Kidney capillary endothelial cell (primary cell): ENCODE data around the gene XDH.
A peak's percentile ranks its signal among the peaks of the same experiment; 100 is the strongest.

Experiments
- DNase-seq: peaks from one replicate; pipeline ENCODE4 v3.0.0-alpha.2; 2018; ENCODE audit warnings: low spot score

Gene XDH

DNA sequence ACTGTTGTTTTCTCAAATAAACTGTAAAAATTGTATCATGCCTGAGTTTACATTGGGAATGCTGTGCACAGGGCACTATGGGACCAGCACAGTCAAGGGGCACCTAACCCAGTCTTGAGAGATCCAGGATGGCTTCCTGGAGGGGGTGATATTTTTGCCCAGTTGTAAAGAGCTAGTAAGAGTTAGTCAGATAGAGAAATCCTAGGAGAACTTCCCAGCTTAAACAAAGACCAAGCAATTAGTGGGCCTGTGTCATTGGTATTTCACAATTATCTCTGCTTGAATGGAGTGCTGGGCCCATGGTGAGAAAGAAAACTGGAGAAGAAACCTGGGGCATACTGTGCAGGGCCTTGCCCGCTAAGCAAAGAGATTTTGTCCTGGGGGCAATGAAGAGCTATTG lies 12.2 kb downstream of the XDH start:
- no peak for DNase-seq

DNA sequence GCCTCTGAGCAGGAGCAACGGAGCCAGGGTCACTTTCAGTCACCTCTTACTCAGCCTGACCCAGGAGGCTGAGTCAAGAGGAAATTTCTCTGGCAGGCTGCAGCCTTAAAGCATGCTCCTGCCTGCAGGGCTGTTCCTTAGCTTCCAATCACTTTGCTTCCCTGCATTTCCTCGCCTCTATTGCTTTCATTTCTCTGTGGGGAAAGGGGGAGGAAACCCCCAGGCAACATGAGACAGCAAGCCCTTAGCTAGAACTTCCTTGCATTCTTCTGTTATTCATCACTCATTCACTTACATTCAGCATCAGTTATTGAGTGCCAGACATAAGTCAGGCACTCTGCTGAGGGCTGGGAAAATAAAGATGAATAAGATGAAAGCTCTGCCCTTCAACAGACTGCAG lies 13.0 kb downstream of the XDH start:
- peak; percentile 60 for DNase-seq

DNA sequence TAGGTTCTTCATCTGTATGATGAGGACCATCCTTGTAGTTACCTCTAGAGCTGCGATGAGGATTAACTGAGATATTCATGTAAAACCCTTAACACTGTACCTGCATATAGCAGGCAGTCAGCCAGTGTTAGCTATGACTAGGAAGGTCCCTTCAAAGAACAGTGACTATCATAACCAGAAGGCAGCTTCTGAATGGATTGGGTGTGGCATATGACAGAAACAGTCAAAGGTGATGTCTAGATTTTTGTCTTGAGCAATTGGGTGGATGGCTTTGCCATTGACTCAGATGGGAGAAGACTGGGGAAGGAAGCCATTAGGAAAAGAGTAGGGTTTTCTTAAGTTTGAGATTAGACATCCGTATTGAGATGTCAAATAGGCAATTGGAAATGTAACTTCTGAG lies 15.7 kb downstream of the XDH start:
- no peak for DNase-seq

DNA sequence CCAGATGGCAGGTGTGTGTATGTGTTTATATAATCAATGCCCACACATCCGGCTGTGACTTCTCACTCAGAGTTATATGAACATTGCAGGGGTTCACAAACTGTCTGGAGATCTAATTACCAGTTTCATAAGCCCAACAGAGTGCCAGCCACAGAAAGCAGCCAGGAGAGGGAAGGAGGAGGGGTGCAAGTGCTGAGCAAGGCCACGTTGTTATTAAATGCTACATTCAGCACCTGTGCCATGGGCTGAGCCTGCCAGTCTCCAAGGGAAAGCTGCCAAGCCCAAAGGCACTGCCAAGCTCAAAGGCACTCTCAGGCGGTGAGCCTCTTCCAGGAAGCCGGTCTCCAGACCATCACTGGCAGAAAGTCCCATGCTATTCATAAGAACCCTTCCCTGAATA lies 17.4 kb downstream of the XDH start:
- no peak for DNase-seq

DNA sequence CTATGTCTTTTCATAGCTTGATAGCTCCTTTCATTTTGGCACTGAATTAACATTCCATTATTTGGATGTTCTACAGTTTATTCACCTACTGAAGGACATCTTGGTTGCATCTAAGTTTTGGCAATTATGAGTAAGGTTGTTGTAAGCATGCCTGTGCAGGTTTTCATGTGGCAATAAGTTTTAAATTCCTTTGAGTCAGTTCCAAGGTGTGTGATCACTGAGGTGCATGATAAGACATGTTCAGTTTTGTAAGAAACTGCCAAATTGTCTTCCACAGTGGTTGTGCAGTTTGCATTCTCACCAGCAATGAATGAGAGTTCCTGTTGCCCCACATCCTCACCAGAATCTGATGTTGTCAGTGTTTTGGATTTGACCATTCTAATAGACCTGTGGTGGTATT lies 24.2 kb downstream of the XDH start:
- DNase-seq = no peak

DNA sequence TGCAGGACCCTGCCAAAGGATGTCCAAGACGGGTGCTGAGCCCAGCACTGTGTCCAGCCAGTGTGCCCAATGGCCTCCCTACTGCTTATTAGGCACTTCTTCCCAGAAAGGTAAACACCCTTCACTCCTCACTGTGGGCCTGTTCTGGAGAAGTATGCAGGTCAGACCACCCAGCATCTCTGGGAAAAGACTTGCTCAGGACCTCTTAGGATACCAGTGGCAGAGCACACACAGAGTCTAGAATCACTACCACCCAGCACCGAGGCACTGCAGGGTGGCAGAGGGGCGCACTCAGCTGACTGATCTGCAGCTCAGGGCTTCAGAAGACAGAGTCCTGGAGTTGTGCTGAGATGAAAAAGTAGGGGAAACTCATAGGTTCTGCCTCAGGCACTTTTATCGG lies 25.8 kb downstream of the XDH start:
- DNase-seq = no peak

DNA sequence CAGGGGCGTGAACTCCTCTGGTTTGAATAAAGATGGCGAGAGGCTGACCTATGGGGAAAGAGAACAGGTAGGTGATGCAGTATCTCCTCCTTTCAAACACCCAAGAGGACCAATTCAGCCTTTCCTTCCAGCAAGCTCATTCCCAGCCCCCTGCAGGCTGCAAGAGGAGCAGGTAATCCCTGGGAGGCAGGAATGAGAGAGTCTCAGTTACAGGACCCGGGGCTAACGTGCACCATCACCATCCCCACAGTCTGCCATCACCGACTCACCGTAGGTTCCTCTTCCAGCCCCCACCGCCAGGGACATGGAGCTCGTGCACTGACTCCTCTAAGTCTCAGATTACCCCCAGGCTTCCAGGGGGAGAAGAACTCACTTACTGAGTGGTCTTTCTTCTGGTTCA lies 26.7 kb downstream of the XDH start:
- no peak for DNase-seq

DNA sequence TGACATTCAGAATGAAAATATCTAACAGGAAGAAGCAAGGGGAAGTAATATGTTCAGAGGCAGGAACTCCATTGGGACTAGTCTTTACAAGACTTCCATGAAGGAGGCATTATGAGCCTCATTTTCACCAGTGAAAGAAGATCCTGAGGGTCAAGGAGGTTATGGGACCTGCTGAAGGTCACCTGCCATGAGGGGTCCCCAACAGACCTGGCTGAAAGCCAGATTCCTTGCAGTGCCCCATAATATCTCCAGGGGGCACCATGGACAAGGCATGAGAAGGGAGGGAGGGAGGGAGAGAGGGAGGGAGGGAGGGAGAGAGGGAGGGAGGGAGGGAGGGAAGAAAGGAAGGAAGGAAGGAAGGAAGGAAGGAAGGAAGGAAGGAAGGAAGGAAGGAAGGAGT lies 27.9 kb downstream of the XDH start:
- no peak for DNase-seq

DNA sequence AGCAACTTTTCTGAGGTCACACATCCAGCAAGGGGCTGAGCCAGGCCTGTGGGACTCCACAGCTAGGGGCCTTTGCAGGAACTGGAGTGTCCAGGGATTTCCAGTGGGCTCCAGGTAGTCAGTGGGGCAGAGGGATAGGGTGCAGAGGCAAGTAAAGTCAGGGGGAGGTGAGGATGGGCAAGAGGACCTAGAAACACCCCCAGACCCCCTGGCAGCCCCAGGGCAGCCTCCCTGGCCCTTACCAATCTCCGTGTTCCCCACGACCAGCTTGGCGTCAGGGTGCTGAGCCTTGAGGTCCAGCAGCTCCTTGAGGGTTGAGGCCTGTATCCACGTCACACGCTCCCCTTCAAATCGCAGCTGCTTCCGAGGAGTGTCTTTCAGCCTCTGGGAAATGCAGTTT lies 28.4 kb downstream of the XDH start:
- DNase-seq = no peak

DNA sequence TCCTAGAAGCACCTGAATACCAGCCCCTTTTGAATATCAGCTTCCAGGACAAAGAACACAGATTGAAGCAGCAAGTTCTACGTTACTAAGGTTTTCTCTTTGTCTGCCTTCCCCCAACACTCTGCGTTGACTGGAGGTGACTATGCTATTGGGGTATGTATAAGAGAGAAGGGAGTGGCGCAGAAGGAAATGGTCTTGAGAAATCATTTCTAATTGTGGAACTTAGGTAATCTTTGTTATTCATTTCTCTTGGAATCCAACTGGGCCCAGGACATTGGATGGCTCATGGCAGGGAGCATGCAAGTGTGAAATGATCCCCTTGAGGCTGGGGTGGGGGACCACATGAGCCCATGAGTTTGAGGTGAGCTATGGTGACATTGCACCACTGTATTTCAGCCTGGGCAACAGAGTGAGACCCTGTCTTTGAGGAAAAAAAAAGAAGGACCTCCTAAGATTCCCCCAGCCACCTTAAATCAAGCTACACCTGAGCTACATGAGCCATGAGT lies 29.7 kb downstream of the XDH start:
- no peak for DNase-seq

DNA sequence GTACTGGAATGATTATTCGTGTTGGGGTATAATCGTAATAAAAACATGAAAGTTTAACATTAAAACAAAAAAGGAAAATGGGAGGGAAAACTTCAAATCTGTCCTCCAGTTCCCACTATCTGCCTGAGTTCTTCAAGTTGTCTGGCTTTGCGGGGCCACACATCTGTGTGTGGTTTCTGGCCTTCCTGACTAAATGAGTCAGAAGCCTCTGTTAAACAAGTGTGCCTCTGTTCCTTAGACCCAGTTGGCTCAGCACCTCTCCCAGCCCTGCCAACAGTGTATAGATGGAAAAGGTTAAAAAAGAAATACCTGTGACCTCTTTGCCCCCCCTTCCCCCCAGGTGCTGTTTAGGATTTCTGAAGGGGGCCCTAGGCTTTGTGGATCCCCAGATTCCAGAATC lies 30.2 kb downstream of the XDH start:
- DNase-seq = no peak

DNA sequence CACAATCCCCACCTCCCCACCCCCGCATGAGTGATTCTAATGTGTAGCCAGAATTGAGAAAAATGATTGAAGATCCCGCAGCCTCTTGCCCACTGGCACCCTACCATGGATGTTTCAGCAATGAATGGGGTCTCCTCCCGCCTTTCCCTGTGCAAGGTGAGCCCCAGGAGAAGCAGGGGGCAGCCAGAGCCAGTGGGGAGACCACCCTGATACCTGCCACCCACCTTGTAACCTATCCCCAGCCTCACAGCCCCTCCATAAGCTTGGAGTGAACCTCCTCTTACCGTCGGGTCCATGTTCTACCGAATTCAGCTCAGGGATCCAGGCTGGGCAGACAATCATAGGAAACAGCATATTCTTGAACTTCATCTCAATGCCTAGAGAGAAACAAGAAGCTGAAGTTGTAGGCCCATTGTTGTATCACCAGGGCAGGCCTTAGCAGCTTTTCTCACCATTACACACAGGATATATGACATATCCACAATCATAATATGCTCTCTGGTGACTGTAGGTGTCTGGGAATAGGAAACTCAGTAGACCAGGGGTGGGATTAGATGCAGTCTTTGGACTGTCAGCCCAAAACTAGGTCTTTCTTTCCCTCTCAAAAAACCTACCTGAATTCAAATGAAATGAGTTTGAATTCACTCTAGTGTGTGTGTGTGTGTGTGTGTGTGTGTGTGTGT lies 30.9 kb downstream of the XDH start:
- DNase-seq = peak; percentile 19

DNA sequence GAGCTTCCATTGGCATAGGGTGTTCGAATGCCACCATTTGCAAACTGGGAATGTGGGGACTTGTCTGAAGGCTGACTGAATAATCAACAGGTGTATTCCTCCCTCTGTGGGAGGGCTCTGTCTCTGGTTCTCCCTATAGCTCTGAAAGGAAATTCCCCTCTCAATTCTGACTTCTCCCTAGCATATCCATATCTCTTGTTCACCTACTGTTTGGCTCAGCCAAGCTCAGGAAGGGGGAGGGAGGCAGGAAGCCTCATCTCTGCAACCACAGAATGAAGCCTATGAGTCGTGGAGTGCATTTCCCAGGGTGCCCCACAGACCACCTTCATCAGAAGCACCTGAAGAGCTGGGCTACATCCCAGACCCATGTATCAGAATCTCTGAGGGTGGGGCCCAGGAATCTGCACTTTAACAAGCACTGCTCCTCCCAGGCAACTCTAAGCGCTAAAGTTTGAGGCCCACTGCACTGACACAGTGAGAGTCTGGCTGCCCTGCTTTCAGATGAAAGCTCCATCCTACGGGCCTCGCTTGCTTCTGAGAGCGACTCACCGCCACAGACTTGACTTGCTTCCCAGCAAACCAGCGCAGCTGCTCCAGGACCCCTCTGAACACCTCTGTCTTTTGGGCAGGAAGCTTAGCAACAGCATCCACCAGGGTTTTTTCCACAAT lies 32.0 kb downstream of the XDH start:
- no peak for DNase-seq

DNA sequence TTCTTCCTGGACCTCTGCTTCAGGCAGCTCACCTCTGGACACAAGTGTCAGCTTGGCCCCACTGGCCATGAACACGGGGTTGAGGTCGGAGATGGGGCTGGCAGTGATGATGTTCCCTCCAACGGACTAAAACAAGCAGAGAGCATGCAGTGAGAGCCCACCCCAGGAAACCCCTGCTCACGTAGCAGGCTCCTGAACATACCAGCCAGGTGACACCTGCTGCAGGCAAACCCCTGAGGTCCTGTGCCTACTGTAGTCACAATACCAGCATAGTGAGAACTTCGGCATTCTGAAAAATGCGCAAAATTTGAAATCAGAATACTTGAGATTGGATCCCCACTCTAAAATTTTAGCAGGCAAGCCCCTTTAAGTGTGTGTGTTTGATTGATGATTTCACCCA lies 32.9 kb downstream of the XDH start:
- DNase-seq = no peak

DNA sequence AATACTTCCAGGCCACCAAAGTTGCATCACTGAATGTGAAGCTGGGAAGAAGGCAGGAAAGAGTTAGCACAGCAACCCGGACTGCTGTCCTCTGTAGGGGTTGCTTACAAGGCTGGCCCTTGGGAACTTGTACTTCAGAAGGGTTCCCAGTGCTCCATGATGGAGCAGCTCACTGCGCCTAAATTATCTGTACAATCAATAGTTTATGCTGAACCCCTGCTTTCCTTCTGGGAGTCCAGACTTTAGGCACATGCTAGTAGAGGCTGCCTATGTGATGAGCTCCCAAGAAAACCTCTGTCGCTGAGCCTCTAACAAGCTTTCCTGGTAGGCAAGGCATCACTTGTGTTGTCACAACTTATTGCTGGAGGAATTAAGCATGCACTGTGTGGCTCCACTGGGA lies 34.3 kb downstream of the XDH start:
- DNase-seq = no peak

DNA sequence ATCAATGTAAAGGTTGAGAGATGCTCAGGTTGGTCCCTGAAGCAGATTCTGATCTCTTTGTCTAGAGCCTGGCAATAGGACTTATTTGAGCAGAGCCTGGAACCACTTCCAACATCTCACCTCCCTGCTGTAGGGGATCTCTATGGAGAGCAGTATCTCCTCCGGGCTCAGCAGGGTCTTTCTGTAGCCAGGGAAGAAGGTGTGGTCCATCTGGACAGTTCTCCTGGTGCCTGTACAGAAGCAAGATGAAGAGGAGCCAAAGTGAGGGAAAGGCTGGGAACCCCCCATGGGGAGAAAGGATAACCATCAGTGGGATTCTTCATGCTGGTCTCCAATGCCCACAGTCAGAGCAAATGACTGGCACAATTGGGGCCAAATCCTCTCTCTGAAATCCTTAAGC lies 34.8 kb downstream of the XDH start:
- no peak for DNase-seq

DNA sequence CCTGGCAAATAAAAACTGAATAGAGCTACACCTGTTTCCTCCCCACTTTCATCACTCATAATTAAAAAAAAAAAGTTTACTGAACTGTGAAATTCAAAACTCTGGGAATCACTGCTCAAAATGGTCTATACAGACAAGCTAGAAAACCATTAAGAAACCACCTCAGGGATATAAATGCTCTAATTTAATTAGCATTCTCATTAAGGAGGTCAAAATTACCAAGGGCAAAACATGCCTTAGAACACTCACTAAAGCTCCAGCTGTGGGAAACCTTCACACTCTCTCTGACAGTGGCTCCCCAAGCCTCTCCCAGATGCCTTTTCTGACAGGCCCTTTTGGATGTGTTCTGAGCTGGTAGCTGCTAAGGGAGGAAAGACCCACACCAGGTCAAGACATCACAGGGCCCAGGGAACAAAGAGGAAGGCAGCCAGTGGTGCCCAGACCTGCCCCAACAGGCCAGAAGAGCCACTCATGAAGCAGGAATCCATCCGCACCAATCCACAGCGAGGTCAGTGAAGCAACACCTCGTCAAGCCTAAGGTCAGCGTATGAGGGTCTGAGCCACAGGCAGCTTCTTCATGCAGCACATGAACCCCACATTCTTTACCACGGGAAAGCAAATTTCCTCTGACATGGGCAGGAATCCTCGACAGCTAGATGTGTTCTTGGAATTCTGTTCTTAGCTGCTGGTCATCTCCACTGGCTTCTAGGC lies 35.6 kb downstream of the XDH start:
- DNase-seq = no peak

DNA sequence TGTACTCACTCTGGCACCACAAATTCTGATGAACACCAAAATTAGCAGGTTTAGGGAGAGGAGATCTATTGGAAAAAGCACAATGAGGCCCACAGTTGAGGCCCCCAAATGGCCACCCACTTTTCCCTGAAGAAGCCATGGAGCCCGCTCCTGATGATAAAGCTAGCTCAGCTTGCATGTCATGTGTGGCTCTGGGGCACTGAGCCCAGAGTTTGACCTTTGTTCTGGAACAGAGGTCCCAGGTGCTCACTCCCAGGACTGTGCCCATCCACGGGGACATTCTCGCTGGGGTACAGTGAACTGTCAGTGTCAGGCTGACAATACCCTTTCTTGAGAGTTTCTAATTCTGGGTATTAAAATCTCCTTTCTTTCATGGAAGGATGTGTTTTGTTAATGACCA lies 36.2 kb downstream of the XDH start:
- DNase-seq = no peak

DNA sequence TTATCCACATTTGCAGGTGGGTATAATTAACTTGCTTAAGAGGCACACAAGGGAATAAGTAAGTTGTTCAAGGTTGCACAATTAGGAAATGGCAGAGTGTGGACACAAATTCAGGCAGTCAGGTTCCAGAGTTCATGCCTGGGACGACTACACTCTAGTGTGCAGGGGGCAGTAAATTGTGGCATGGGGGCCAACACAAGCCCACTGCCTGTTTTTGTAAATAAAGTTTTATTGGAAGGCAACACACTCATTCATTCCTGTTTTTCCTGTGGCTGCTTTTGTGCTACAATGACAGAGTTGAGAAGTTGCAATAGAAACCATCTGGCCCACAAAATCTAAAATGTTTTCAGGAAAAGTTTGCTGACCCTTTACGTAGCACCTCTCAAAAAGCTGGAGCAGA lies 41.4 kb downstream of the XDH start:
- no peak for DNase-seq

DNA sequence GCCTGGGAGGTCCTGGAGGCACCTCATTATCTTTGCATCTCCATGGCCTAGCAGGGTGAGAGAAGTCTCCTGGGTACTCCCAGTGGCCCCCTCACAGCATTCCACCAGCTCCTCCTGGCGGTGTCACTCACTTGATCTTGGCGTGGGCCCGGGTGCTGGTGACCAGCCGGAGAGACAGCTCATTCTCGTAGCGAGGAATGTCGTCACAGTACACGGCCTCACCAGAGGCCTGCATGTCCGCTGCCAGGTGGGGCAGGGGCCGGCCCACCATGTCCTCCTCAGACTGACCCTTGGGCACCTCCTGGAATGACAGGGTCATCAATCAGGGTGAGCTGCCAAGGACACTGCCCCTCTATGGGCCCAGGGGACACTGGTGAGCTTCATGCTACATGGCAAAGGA lies 42.4 kb downstream of the XDH start:
- no peak for DNase-seq

DNA sequence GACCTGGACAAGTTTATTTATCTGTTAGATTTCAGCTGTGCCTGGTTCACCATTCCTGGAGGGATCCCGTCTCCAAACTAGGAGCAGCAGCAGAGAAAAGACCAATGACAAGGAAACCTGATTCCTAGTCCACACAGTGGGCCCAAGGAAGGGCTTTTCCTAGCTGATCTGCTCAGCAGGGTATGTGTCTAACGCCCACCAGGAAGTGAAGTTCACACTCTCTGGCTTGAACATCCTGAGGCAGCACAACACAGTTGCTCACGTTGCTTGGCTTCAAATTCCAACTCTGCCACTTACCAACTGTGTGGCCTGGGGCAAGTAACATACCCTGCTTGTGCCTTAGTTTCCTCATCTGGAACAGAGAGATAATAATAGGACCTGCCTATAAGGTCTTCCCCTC lies 42.9 kb downstream of the XDH start:
- DNase-seq = no peak

DNA sequence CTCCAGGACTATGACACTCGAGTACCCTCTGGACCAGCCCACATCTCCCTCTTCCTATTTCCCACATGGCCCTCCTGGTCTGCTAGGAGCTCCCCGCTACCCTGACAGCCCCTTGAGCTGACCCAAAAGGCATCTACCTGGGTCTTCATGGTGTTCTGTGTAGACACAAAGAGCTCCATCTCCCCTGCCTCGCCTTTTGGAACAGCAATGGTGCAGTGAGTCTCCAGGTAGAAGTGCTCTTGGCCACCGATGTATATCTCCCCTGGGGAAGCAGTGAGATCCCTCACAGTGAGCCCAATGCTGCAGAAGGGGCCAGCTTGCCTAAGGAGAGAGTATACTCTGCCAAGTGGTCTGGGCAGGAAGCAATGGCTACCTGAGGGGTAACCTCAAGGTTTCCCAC lies 47.8 kb downstream of the XDH start:
- DNase-seq = no peak

DNA sequence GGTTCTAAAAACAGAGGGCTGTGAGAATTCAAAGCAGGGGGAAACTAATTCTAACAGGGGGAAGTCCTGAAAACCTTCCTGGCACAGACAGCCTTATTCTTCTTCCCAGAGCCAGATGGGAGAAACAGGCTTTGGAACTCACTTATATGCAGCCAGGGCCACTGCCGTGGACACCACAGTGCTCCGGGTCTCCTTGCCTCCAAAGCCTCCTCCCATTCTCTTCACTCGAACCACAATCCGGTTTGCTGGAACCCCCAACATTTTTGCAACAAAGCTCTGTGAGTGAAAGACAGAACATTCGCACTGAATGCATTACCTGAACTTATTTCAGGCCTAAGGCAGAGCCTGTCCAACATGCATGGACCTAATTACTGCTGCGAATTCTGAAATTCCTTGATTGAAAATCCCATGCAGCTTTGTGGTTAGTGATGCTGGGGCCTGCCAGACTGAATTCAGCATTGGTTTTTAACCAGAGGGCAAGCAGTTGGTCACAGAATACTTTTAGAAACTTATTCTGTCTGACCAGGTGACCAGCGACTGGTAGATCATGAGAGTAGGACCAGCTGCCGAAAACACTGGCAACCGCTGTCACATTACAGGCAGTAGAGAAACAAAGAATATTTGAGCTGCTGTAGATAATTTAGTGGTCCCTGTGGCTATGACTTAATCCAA lies 48.6 kb downstream of the XDH start:
- DNase-seq = no peak
